RCC 7860 (cell line): Measurements from ENCODE around the gene MARCO.

ENCODE experiments used
- DNase-seq: peaks from one replicate; pipeline ENCODE4 v3.0.0-alpha.2; 2015; ENCODE audit warnings: low spot score
- FAIRE-seq: peaks from 2 replicates; lab custom pipeline; 2012; peaks lifted over from hg19 to GRCh38; lab: Jason Lieb, UNC

The MARCO gene, protein sequence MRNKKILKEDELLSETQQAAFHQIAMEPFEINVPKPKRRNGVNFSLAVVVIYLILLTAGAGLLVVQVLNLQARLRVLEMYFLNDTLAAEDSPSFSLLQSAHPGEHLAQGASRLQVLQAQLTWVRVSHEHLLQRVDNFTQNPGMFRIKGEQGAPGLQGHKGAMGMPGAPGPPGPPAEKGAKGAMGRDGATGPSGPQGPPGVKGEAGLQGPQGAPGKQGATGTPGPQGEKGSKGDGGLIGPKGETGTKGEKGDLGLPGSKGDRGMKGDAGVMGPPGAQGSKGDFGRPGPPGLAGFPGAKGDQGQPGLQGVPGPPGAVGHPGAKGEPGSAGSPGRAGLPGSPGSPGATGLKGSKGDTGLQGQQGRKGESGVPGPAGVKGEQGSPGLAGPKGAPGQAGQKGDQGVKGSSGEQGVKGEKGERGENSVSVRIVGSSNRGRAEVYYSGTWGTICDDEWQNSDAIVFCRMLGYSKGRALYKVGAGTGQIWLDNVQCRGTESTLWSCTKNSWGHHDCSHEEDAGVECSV

DNA sequence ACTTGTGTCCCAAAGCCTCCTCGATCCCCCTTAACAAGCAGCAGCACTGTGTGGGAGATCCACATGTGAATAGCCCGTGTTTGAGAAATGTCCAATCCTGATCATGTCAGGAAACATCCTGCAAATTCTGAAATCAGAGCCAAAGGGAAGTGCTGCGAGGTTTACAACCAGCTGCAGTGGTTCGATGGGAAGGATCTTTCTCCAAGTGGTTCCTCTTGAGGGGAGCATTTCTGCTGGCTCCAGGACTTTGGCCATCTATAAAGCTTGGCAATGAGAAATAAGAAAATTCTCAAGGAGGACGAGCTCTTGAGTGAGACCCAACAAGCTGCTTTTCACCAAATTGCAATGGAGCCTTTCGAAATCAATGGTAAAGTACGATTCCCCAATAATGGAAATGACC is at the start of gene MARCO:
Gene MARCO, plus strand, starts transcription at position 164 of the 400 bp plus-strand sequence. Its CDS starts 107 bp downstream, at position 271.
- DNase-seq, result no peak
- no peak for FAIRE-seq

DNA sequence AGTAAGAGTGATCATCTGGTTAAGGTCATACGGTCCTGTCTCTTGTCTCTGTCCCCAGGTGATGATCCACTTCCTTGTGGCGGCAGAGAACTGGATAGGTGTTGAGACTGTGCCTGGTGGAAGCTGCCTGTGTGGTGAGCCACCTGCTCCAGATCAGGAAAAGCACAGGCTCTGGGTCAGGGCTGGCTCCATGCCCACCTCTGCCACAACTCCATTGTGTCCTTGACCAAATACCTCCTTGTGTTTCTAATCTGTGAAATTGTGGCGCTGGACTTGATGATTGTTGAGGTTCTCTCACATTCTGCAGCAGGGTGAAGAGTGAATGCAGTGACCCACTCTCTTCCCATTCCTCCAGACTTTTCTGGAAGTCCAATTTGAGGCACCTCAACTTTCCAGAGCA is 48.9 kb upstream of the MARCO start:
- no peak for FAIRE-seq

DNA sequence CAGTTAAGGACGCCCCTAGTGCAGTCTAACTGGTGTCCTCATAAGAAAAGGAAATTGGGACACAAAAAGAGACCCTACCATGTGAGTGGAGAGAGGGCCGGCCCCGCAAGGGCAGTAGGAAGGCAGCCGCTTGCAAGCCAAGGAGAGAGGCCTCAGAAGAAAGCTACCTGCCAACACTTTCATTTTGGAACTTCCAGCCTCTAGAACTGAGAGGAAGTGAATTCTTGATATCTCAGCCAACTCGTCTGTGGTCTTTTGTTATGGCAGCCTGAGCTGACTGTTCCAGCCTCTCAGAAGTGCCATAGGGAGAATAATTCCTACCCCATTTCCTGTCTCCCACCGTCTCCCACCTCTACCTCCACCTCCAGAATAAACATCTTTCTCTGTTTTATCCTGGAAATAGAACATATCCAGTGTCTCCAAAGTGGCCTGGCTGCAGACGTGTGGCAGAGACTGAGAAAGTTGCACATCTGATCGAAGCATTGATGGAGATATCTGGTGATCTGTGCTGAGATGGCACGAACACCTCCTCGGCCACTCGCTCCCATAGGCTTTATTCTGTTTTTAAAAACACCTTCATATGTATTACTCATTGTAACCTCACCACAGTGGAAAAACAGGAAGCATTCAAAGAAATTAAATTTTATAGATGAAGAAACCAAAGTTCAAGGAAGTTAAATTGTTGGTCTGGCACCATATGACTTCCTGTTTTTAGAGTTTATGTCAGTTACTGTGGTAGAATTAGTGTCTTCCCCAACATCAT is 39.5 kb upstream of the MARCO start:
- FAIRE-seq, result no peak

More for the DNA sequence above, 48.9 kb upstream of the MARCO start:
- no peak for DNase-seq

DNA sequence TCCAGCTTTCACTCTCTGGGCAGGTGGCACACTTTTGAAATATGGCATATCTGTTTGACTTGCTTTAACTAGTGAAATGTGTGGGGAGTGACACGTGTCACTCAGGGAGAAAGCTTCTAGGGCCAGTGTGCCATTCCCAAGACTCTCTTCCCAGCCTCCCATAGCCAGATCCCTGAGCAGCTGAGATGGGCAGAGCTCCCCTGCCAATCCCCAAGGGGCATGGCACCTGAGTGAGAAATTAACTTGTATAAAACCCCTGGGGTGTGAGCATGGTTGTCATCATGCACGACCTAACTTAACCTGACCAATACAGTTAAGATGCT is 39.0 kb upstream of the MARCO start:
- no peak for DNase-seq
- no peak for FAIRE-seq

More for the DNA sequence above, 39.5 kb upstream of the MARCO start:
- DNase-seq, result no peak

DNA sequence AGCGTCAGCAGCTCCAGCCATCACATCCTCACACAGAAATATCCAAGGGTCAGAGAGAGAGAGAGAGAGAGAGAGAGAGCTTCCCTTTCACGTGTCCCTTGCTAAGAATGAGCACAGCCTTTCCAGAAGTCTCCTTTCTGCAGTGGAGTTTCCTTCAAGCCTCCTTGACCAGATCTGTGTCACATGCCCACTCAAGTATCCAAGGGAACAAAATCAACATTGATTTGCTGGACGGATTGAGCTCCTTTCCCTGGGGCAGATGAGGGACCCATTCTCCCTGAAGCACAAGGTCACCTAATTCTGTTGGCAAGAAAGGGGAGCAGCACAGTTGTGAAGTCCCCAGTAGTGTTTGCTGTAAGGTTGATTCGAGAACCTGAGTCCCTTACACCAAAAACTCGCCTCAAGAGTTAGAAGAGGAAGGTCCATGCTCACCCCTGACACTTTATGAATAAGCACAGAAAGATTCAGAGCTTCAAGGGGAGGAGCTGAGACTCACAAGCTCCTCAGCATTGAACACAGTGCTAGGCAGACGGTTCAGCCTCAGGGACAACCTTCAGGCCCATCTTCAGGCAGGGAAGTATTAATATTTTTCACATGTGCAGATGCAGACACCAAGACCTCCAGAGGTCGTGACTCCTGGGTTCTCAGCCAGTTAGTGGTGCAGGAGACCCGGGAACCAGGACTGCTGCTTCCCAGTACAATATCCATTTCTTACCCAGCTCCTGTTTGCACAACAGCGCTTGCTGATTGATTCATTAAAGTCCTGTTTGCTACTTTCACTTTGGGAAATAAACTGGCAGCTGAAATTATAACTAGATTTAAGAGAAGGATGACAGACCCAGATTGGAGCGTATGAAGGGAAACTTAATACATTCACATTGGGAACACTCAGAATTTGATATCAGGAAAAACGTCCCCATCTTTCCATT is 38.2 kb upstream of the MARCO start:
- FAIRE-seq (no peak), DNase-seq (no peak)

DNA sequence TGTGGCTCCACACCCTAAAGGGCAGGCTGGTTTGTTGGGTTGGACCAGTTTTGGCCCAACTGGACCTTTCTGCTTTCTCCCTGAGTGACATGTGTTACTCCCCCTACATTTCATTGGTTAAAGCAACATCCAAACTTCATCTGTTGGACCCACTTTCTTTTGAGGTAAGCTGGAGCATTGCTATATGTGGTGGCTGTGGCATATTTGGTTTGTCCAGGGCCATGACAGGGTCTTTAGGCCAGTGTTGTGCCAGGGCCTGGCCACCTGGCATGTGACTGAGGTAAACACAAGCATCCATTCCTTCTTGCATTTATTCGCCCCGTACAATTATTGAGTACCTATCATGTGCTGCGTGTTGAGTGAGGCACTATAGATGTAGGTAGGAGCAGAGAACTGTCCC is 36.8 kb upstream of the MARCO start:
- no peak for FAIRE-seq

DNA sequence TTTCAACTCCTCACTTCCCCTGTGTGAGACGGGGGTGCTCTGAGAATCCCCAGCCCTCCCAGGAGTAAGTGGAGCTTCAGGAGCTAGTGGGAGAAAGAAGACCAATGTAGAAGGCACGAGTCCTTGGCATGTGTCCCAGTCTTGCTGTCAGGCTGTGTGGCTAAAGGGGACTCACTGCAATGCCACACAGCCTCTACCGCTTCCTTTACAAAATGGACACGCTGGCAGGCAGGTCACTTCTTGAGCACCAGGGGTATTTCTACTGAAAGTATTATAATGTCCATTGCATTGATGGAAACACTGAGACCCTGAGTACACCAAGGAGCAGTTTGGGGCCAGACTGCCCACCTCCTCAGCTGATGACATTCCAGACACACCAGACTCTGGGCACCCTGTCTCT is 35.8 kb upstream of the MARCO start:
- DNase-seq, result no peak
- no peak for FAIRE-seq

More for the DNA sequence above, 36.8 kb upstream of the MARCO start:
- DNase-seq, result no peak

DNA sequence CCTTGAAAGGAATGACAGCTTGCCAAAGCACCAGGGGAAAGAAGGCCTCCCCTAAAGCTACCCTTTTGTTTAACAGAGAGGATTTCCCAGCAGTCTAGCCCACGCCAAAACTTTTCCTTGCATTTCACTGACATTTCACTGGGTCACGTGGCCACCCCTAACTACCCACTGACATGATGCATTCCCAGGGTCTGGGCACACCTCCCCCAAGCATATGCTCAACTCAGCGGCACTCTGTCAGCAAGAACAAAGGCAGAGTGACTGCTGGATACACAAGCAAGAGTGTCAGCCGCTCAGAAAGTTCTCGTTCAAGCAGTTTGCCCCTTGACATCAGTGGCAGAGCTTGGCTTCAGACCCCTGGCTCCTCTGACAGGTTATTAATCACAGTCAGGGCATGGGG is 34.2 kb upstream of the MARCO start:
- DNase-seq (no peak), FAIRE-seq (no peak)

DNA sequence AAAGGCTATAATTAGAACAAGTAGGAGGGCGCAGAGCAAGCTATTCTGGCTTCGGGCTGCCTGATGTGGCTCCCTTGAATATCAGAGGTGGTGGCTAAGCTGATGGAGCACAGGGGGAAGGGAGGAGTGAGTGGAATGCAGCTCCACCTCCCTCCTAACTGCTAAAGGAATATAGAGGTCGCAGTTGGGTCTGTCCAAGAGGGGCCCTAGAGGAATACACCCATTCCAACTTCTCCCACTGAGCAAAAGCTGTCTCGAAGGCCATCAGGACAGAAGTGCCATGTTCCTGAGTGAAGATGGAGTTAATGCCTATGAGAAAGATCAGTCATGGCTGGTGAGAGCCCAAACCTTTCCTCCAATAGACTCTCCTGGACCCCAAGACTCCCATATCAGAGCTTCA is 32.8 kb upstream of the MARCO start:
- no peak for DNase-seq
- FAIRE-seq, result no peak

DNA sequence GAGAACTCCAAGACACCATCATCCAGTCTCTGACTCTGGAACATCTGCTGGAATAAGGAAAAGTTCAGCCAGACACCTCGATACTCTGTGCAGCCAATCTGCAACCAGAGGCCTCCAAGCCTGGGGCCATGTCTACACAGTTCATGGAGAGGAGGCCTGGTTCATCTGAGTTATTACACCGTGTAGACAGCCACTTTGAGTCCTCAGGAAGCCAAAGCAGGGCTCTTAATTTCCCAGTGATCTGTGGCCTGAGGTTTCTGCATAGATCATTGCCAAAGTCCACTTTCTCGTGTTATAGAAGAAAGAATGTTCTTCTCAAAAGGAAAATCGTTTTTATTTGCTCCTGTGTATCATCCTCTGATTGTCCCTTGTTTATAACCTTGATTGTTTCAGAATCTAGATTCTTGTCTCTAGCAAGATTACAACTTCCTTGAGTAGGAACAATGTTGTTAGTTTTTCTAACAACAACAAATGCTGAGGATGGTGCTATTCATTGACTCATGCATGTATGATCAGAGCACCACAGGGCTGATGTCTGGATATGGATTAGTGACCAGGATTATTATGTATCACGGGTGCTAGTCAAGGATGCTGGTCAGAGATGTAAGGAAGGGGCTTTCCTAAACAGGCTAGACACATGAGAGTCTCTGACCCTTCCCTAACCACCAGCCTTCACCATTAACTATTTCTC is 30.7 kb upstream of the MARCO start:
- no peak for FAIRE-seq

DNA sequence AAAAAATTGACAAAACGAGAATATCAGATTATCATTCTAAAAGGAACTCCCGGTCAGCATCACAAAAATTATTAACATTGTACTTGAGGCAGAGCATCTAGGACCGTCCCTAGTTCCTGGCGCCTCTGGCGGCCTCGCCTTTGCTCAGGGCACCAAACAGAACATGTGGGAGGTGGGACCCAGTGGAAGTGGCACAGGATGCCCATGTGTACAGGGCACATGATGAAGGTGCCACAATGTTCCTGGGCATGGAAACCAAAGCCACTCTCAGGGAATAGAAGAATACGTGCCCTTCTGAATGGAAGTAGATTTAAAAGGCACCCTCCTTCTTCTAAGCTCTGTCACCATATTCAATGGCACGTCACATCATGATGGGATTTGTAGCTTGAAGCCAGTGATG is 30.1 kb upstream of the MARCO start:
- DNase-seq, result no peak
- FAIRE-seq, result no peak

More for the DNA sequence above, 30.7 kb upstream of the MARCO start:
- no peak for DNase-seq

DNA sequence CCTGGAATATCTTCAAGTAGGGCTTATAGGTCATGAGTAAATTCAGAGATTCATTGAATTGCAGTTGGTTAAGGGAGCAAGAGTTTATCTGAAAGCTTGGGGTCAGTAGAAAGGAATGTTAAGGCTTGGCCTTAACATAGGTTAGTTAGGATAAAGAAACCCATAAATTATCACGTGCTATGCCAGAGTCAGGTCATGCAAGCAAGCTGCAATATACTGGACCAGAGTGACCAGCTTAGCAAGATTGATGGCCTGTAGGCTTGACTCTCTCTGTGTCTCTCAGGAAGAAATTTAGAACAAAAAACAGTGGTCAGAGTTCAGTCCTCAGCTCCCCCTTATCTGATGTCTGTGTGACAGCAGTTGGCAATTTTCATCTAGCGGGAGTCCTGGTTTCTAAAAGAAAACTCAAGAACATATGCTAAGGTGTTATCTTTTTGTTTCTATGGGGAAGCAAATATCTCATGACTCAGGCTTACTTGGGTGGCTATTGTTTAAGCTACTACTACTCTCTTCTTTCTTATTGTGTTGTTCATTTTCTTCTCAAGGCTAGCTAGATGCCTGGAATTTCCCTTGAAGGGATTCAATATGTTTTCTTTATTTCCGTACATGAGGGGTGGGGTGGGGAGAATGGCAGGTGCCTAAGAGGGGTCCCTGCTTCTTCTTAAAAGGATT is 28.7 kb upstream of the MARCO start:
- FAIRE-seq (no peak), DNase-seq (no peak)

DNA sequence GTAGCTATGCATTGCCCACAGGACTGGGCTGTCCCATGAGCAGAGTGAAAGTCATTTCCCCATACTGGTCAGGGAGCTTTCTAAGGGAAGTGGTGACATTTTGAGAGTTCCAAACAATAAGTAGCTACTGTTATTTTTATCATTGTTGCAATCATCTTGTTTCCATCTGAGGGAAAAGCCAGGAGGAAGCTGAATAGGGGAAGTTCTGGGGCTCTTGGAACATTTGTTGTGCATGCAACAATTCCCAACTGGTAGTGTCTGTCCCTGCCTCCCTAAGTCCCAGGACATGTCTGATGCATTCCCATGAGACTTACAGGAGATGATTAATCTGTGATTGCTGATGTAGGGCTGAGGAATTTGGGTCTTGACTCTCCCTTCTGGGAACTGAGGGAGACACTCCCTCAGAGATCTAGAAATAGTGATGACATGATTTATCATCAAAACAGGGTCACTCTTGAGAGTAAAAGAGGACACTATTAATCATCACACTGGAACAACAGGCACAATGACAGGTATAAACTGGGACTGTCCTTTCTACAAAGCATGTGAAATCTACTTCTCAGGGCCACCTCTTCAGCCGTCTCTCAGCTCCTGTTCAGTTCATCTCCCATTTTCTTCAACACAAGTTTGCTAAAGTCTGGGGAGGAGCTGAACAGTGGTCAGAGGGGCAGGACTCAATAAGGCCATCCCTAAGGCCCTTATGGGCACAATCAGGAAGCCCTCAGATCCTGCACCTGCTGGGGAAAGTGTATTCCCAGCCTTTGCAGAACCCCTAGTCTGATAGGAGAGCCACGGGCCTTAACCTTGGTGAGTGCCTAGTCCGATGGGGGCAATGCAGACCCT is 28.0 kb upstream of the MARCO start:
- DNase-seq, result peak; percentile 51
- FAIRE-seq, result peak; percentile 34

DNA sequence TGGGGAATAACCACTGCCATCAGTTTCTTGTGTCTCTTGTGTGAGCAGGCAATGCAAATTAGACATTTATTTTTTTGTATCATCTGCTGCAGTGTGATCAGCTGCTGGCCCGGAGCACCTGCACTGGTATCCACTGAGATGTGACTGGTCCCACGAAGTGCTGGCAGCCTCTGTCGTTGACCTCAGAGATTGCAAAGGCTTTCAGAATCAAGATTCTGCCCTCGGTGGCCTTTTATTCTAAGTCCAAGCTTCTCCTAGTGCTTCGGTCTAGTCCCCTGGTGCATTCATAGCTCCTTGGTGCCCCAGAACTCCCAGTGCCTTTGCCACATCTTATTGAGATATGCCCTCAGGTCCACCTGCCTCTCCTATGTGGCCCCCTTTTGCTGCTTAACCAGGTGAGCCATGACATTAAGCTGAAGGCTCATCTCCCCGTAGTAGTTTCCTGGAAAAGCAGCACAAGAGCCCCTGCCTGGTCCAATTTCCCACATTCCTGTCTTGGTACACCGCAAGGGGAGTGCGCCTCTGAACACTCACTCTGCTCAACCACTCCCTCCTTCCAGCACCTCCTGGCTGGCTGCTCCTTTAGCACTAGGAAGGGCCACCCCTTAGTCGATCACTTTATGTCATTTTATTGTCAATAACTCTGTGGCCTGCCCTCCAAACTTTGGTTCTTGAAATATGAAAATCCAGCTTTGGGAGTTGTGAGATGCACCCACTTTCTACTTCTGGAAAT is 27.1 kb upstream of the MARCO start:
- no peak for DNase-seq
- FAIRE-seq, result no peak

DNA sequence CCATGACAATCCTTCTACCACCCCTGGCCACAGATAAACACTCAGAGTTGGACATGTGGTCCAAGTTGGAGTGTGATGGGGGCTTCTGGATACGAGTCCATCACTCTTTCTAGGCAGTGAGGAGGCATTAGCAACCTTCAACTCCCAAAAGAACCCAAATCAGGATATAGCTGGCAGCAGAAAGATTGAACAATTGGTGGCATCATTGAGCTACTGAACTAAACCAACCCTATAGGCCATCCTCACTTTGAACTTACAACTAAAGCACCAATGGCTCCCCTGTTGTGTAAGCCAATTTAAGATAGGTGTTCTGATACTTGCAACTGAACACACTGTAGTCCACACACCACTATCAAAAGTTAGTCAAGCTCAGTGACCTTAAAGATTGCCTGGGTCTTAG is 24.0 kb upstream of the MARCO start:
- FAIRE-seq (no peak), DNase-seq (no peak)

DNA sequence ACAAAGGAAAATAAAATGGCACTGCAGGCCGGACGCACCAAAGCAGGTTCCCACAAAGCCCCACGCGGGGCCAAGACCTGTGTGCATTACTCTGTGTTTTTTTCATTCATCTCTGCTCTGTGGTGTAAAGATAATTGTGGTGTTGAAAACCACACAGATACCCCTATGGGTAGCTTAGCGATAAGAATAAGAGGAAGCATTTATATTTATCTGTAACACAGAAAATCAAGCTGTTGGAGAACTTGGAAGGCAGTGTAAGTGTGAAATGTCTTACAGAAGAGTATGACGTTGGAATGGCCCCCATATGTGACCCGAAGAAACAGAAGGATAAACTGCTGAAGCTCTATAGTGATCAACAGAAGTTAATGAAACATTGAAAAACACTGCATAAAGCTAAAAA is 20.3 kb upstream of the MARCO start:
- DNase-seq (no peak), FAIRE-seq (no peak)

DNA sequence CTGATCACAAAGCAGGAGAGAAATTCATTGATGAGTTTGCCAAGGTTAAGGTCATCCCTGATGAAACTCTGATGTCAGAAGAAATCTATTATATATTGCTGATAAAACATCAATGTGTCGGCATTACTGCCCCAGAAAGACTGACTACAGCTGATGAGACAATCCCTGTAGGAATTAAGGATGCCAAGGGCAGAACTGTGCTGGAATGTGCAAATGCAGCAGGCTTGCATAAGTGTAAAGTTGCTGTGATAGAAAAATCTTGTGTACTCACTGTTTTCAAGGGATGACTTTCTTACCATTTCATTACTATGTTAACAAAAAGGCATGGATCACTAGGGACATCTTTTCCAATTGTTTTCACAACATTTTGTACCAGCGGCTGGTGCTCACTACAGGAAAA is 19.7 kb upstream of the MARCO start:
- no peak for FAIRE-seq
- no peak for DNase-seq

DNA sequence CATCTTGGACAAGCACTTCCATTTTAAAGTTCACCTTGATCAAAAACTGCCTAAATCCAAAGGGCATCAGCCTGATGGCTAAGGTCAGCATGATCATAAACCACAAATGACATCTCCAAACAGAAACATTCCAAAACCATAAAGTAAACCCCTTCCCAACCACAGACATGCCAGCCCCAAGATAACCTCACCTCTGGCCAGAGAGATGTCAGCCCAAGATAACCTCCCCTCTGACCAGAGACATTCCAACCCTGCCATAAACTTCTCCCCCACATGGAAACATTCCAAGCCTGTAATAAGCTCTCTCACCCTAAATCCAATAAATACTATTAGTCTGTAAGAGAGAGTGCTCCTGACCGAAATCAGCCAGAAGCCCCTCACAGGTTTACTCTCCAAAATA is 18.6 kb upstream of the MARCO start:
- DNase-seq (peak; percentile 64), FAIRE-seq (peak; percentile 73)
